Stimulated activated CD8-positive, alpha-beta memory T cell treated with anti-CD3 and anti-CD28 coated beads, Interleukin-7, amount 100 ng/mL, for 24 hours (primary cell): ENCODE results near the gene SMIM23.
"Not testable (repeated sequence)": the region's sequence is repeated elsewhere in the genome, so short reads cannot be mapped to it uniquely, and the experiment has no call there.

Experiments used
- DNase-seq: peaks from one replicate; pipeline ENCODE4 v3.0.0-alpha.2; 2020; ENCODE audit warnings: low read depth

SMIM23 gene

GRCh38 chr5:171774418-171774817 lies 11.2 kb upstream of the SMIM23 start:
- no peak for DNase-seq

GRCh38 chr5:171776213-171776612 lies 9.4 kb upstream of the SMIM23 start:
- no peak for DNase-seq

GRCh38 chr5:171776770-171777759 lies 8.6 kb upstream of the SMIM23 start:
- DNase-seq: no peak

- not testable (repeated sequence) for DNase-seq
Measured at GRCh38 chr5:171781744-171782143, 3.9 kb upstream of the SMIM23 start.

- no peak for DNase-seq
Measured at GRCh38 chr5:171782332-171782966, 3.2 kb upstream of the SMIM23 start.

GRCh38 chr5:171783051-171783450 lies 2.6 kb upstream of the SMIM23 start:
- no peak for DNase-seq

GRCh38 chr5:171789353-171789752 lies 3.7 kb downstream of the SMIM23 start:
- no peak for DNase-seq

GRCh38 chr5:171790408-171790807 lies 4.8 kb downstream of the SMIM23 start:
- no peak for DNase-seq

- DNase-seq: no peak
Measured at GRCh38 chr5:171794470-171794960, 8.9 kb downstream of the SMIM23 start.

GRCh38 chr5:171795381-171795780 lies 9.8 kb downstream of the SMIM23 start:
- no peak for DNase-seq

- no peak for DNase-seq
Measured at GRCh38 chr5:171796436-171796835, 10.8 kb downstream of the SMIM23 start.

GRCh38 chr5:171797543-171797942 lies 11.9 kb downstream of the SMIM23 start:
- no peak for DNase-seq

GRCh38 chr5:171798418-171798817 lies 12.8 kb downstream of the SMIM23 start:
- DNase-seq: no peak

- no peak for DNase-seq
Measured at GRCh38 chr5:171801839-171802238, 16.2 kb downstream of the SMIM23 start.

GRCh38 chr5:171805746-171806145 lies 20.1 kb downstream of the SMIM23 start:
- DNase-seq: no peak

- DNase-seq: no peak
Measured at GRCh38 chr5:171806976-171807747, 21.5 kb downstream of the SMIM23 start.

- DNase-seq: no peak
Measured at GRCh38 chr5:171808453-171808852, 22.8 kb downstream of the SMIM23 start.

- no peak for DNase-seq
Measured at GRCh38 chr5:171808951-171809350, 23.3 kb downstream of the SMIM23 start.

GRCh38 chr5:171810227-171810626 lies 24.6 kb downstream of the SMIM23 start:
- DNase-seq: no peak

- no peak for DNase-seq
Measured at GRCh38 chr5:171813270-171813669, 27.7 kb downstream of the SMIM23 start.

GRCh38 chr5:171813813-171814490 lies 28.3 kb downstream of the SMIM23 start:
- DNase-seq: no peak

- DNase-seq: no peak
Measured at GRCh38 chr5:171816666-171817065, 31.0 kb downstream of the SMIM23 start.
